Glutamatergic neuron (in vitro differentiated cells): ENCODE results near the gene FXYD4. TPM values are rescaled to one million over a fixed set of nuclear protein-coding genes. Genes with fewer than 3 reads are reported as not detected.
"Not testable (repeated sequence)": the region's sequence is repeated elsewhere in the genome, so short reads cannot be mapped to it uniquely, and the experiment has no call there.

ENCODE experiments used
- DNase-seq: peaks from one replicate; pipeline ENCODE4 v3.0.0; 2022
- H3K27ac Mint-ChIP-seq: one replicate; pipeline ENCODE4 v1.8.0; 2020; ENCODE audit warnings: mild to moderate bottlenecking, mixed read lengths, inconsistent platforms; ENCODE audit not compliant: unreplicated experiment
- H3K27me3 Mint-ChIP-seq: one replicate; pipeline ENCODE4 v1.8.0; 2020; ENCODE audit warnings: mild to moderate bottlenecking, moderate library complexity, mixed read lengths, inconsistent platforms; ENCODE audit not compliant: unreplicated experiment
- H3K36me3 Mint-ChIP-seq: one replicate; pipeline ENCODE4 v1.8.0; 2020; ENCODE audit warnings: mild to moderate bottlenecking, mixed read lengths, inconsistent platforms; ENCODE audit not compliant: unreplicated experiment
- H3K4me1 Mint-ChIP-seq: one replicate; pipeline ENCODE4 v1.8.0; 2020; ENCODE audit warnings: mild to moderate bottlenecking, low read depth, mixed read lengths, inconsistent platforms; ENCODE audit not compliant: unreplicated experiment
- H3K4me3 Mint-ChIP-seq: one replicate; pipeline ENCODE4 v1.8.0; 2020; ENCODE audit warnings: mild to moderate bottlenecking, mixed read lengths, inconsistent platforms; ENCODE audit not compliant: unreplicated experiment
- H3K9me3 Mint-ChIP-seq: one replicate; pipeline ENCODE4 v1.8.0; 2020; ENCODE audit warnings: mild to moderate bottlenecking, moderate library complexity, mixed read lengths, inconsistent platforms; ENCODE audit not compliant: unreplicated experiment
- CTCF ChIP-seq: fragments of 200-600 bp; sonication (generic); IDR thresholded peaks from one replicate; pipeline ENCODE4 v1.5.0; 2021; ENCODE audit not compliant: partially characterized antibody, unreplicated experiment
- total RNA-seq: library from RNA; stranded (reverse); fragmentation: NEBNext Ultra II Directional; extraction: Animal tissue kit (Norgen Biotek cat#: 25700); gene quantifications from one replicate; pipeline ENCODE4 v1.2.1, GENCODE V29; 2021; ENCODE audit not compliant: unreplicated experiment

The FXYD4 gene
- total RNA-seq, 1 donor from 2014 or later: not detected

GRCh38 chr10:43391496-43391895, 20.1 kb downstream of the FXYD4 start:
- H3K4me1 Mint-ChIP-seq: peaks cover 13% of the 10 kb centered on the region
- peaks cover 4% of the 10 kb centered on the region for H3K36me3 Mint-ChIP-seq
- DNase-seq: no peak
- no peak overlapping the region for H3K27ac Mint-ChIP-seq
- no peak for TF ChIP-seq CTCF
- H3K27me3 Mint-ChIP-seq: peaks cover 11% of the 10 kb centered on the region
- H3K4me3 Mint-ChIP-seq: no peak overlapping the region
- H3K9me3 Mint-ChIP-seq: peaks cover 4% of the 10 kb centered on the region

- no peak for TF ChIP-seq CTCF
- H3K4me1 Mint-ChIP-seq: peaks cover 13% of the 10 kb centered on the region
- peaks cover 4% of the 10 kb centered on the region for H3K9me3 Mint-ChIP-seq
- H3K4me3 Mint-ChIP-seq: no peak overlapping the region
- peaks cover 13% of the 10 kb centered on the region for H3K27me3 Mint-ChIP-seq
- no peak overlapping the region for H3K27ac Mint-ChIP-seq
- DNase-seq: no peak
- H3K36me3 Mint-ChIP-seq: peaks cover 4% of the 10 kb centered on the region
Measured at GRCh38 chr10:43392748-43393147, 21.3 kb downstream of the FXYD4 start.

GRCh38 chr10:43393186-43393585, 21.8 kb downstream of the FXYD4 start:
- H3K9me3 Mint-ChIP-seq, H3K36me3 Mint-ChIP-seq, DNase-seq, H3K4me3 Mint-ChIP-seq, H3K27ac Mint-ChIP-seq: not testable (repeated sequence)
- Mint-ChIP-seq H3K27me3 (peaks cover 13% of the 10 kb centered on the region), H3K4me1 (peaks cover 13% of the 10 kb centered on the region)

GRCh38 chr10:43393606-43394360, 22.3 kb downstream of the FXYD4 start:
- H3K27ac Mint-ChIP-seq: no peak overlapping the region
- peaks cover 13% of the 10 kb centered on the region for H3K4me1 Mint-ChIP-seq
- H3K27me3 Mint-ChIP-seq: peaks cover 13% of the 10 kb centered on the region
- no peak for DNase-seq
- peaks cover 4% of the 10 kb centered on the region for H3K9me3 Mint-ChIP-seq
- TF ChIP-seq CTCF: no peak
- H3K36me3 Mint-ChIP-seq: peaks cover 4% of the 10 kb centered on the region
- no peak overlapping the region for H3K4me3 Mint-ChIP-seq

- peaks cover 13% of the 10 kb centered on the region for H3K4me1 Mint-ChIP-seq
- H3K27me3 Mint-ChIP-seq: peaks cover 13% of the 10 kb centered on the region
- peak overlapping the region; percentile 57 for H3K27ac Mint-ChIP-seq
- peaks cover 6% of the 10 kb centered on the region for H3K9me3 Mint-ChIP-seq
- no peak for TF ChIP-seq CTCF
- H3K4me3 Mint-ChIP-seq: peak overlapping the region; percentile 78
- peaks cover 4% of the 10 kb centered on the region for H3K36me3 Mint-ChIP-seq
- DNase-seq: no peak
Measured at GRCh38 chr10:43394868-43395267, 23.4 kb downstream of the FXYD4 start.
